K562 (cell line): ENCODE data around the gene KRR1. TPM values are rescaled to one million over a fixed set of nuclear protein-coding genes. Genes with fewer than 3 reads are reported as not detected.

ENCODE experiments used
- AFF4 ChIP-seq: sonication (generic); formaldehyde crosslinking; IDR thresholded peaks from 2 replicates; pipeline ENCODE4 v1.8.0; 2023; ENCODE audit warnings: mild to moderate bottlenecking, missing genetic modification reagents
- DDX20 ChIP-seq: fragments of 450-650 bp; IDR thresholded peaks from 2 replicates; pipeline ENCODE4 v1.6.1; 2016; ENCODE audit warnings: missing genetic modification characterization, low read depth, mild to moderate bottlenecking, missing compliant biosample characterization, moderate library complexity
- EP400 ChIP-seq: fragments of 450-650 bp; IDR thresholded peaks from 2 replicates; pipeline ENCODE4 v1.6.1; 2017; ENCODE audit warnings: antibody characterized with exemption, mild to moderate bottlenecking, moderate library complexity
- FOXA1 ChIP-seq: fragments of 450-650 bp; IDR thresholded peaks from 2 replicates; pipeline ENCODE4 v1.6.1; 2016; ENCODE audit warnings: mild to moderate bottlenecking, borderline replicate concordance
- FOXJ3 ChIP-seq: sonication (generic); formaldehyde crosslinking; IDR thresholded peaks from 2 replicates; pipeline ENCODE4 v1.4.0; 2020; ENCODE audit warnings: mild to moderate bottlenecking, missing genetic modification reagents
- GATAD2A ChIP-seq: fragments of 450-650 bp; IDR thresholded peaks from 2 replicates; pipeline ENCODE4 v1.6.1; 2017
- HDAC2 ChIP-seq: fragments of 450-650 bp; IDR thresholded peaks from 2 replicates; pipeline ENCODE4 v1.6.1; 2016; ENCODE audit warnings: mild to moderate bottlenecking
- IRF2 ChIP-seq: sonication (generic); formaldehyde crosslinking; IDR thresholded peaks from 2 replicates; pipeline ENCODE4 v1.8.1; 2022; ENCODE audit warnings: mild to moderate bottlenecking, missing genetic modification reagents
- MBD2 ChIP-seq: sonication (generic); IDR thresholded peaks from 2 replicates; pipeline ENCODE4 v1.6.1; 2016; ENCODE audit warnings: low read depth, borderline replicate concordance
- PRPF4 ChIP-seq: fragments of 200-400 bp; formaldehyde crosslinking; IDR thresholded peaks from one replicate; pipeline ENCODE4 v1.6.1; 2017; ENCODE audit warnings: low read length, low read depth, mild to moderate bottlenecking; ENCODE audit not compliant: insufficient read depth, poor library complexity, severe bottlenecking
- PTTG1 ChIP-seq: fragments of 450-650 bp; IDR thresholded peaks from 2 replicates; pipeline ENCODE4 v1.6.1; 2016; ENCODE audit warnings: low read depth, mild to moderate bottlenecking, missing genetic modification characterization, missing compliant biosample characterization
- PURB ChIP-seq: sonication (generic); formaldehyde crosslinking; IDR thresholded peaks from 2 replicates; pipeline ENCODE4 v1.9.0; 2021; ENCODE audit warnings: low read depth, mild to moderate bottlenecking, missing genetic modification reagents
- SIN3B ChIP-seq: fragments of 450-650 bp; IDR thresholded peaks from 2 replicates; pipeline ENCODE4 v1.6.1; 2017; ENCODE audit warnings: low read depth, mild to moderate bottlenecking, moderate library complexity
- TAL1 ChIP-seq: fragments of 450-650 bp; IDR thresholded peaks from 2 replicates; pipeline ENCODE4 v1.6.1; 2016; ENCODE audit warnings: mild to moderate bottlenecking
- ZC3H8 ChIP-seq: fragments of 450-650 bp; IDR thresholded peaks from 2 replicates; pipeline ENCODE4 v1.6.1; 2017
- ZNF175 ChIP-seq: fragments of 200-800 bp; sonication (Bioruptor generic); IDR thresholded peaks from 2 replicates; pipeline ENCODE4 v1.6.1; 2016; ENCODE audit warnings: low read depth, mild to moderate bottlenecking, missing genetic modification characterization, missing compliant biosample characterization
- ZNF324 ChIP-seq: fragments of 250-450 bp; sonication (Bioruptor Pico); IDR thresholded peaks from 2 replicates; pipeline ENCODE4 v1.4.0; 2020; ENCODE audit warnings: mild to moderate bottlenecking
- ZNF431 ChIP-seq: sonication (generic); formaldehyde crosslinking; IDR thresholded peaks from 2 replicates; pipeline ENCODE4 v1.8.0; 2022; ENCODE audit warnings: mild to moderate bottlenecking, missing genetic modification reagents
- ZNF76 ChIP-seq: fragments of 250-450 bp; sonication (Bioruptor Pico); IDR thresholded peaks from 2 replicates; pipeline ENCODE4 v1.4.0; 2020; ENCODE audit warnings: mild to moderate bottlenecking, moderate library complexity, borderline replicate concordance
- ZSCAN32 ChIP-seq: fragments of 450-650 bp; formaldehyde crosslinking; IDR thresholded peaks from 2 replicates; pipeline ENCODE4 v1.4.0; 2020; ENCODE audit warnings: mild to moderate bottlenecking, moderate library complexity
- polyA plus RNA-seq, 8 experiments: library from polyadenylated mRNA; depleted of rRNA in 4 of 8; stranded (reverse) in 5 of 8; unstranded in 3 of 8; fragments of >200 nt; fragmentation: Nextera tagmentation in 2 of 8; fragmentation: Illumina TruSeq in 1 of 8; extraction: Ambion mirVana in 2 of 8; extraction: Trizol in 1 of 8; gene quantifications; 2 replicates each; pipeline versions ENCODE4 v1.2.1 to v1.2.3, GENCODE V29; 2011 to 2014; ENCODE audit warnings: inconsistent platforms in 1 of 8, missing spikeins in 1 of 8
- total RNA-seq, 7 experiments: library from RNA; depleted of rRNA in 6 of 7; stranded (reverse); fragments of >200 nt in 6 of 7; fragmentation: Illumina TruSeq in 2 of 7; extraction: Trizol in 2 of 7; gene quantifications; 2 replicates each; pipeline versions ENCODE4 v1.2.1 to v1.2.3, GENCODE V29; 2011 to 2021; ENCODE audit warnings: low replicate concordance in 1 of 7
- TF ChIP-seq, protein P1 (sequence below), 2 experiments: fragments of 250-450 bp in 1 of 2; fragments of 450-650 bp in 1 of 2; sonication (Bioruptor Pico) in 1 of 2; IDR thresholded peaks; 2 replicates each; pipeline versions ENCODE4 v1.6.1 to v1.8.0; 2016 to 2021; ENCODE audit warnings: mild to moderate bottlenecking in 2 of 2, moderate library complexity in 2 of 2, missing compliant biosample characterization in 1 of 2, missing genetic modification characterization in 1 of 2
- TF ChIP-seq, protein P2 (sequence below): sonication (generic); formaldehyde crosslinking; IDR thresholded peaks from 2 replicates; pipeline ENCODE4 v1.8.0; 2023; ENCODE audit warnings: mild to moderate bottlenecking, missing genetic modification reagents

The KRR1 gene
- total and polyA plus RNA-seq, 9 of the 15 experiments (the other 6 are each of a cell fraction or from before 2014, with no cell fraction given): 42.6 to 102 (median 61.0) TPM

DNA sequence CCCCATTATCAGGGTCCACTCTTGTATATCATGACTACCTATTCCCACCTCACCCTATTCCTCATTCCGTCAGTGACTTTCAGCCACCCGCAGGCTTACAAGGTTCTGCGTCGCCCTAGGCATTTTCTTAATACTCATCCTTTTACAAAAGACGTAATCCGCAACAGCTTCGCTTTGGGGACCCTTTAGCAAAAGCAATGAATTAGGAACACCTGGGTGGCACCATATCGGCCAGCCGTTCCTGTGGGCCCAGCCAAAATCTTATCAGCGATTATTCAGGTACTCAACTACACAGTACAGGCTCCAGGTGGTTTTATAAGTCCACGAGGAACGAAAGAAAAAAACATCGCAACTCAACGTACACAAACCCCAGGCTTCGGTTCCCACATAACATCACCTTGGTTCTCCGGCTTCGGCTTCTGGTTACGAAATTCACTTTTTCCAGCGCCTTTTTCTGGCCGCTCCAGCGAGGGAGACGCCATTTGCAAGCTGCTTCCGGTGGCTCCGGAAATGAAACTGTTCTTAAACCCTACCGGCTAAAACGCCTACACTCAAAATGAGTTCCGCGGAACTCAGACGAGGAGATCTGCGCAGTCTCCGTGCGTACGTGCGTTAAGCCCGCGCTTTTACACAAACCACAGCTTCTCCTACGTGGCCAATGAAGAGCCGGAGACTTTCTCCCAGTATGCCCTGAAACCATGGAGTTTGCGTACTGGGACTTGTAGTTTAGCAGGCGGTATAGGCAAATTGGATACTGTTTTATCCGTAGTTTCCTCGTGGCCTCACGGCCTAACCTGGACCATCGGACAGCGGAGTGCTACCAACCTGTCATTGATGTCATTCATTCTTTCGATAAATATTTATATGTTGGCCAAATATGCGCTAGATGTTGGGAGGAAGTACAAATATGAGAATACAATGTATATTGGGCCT lies at the start of gene KRR1 (continued):
- TF ChIP-seq, protein P1, sequence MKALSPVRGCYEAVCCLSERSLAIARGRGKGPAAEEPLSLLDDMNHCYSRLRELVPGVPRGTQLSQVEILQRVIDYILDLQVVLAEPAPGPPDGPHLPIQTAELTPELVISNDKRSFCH (CRISPR knock-in tag; IDR thresholded peaks at IDR 0.05): no peak
- TF ChIP-seq, protein P1 (tag; IDR thresholded peaks at IDR 0.05): peak; percentile 88
- TF ChIP-seq ZNF175: peak; percentile 75; the same call in 1 of the 2 replicates
- no peak for TF ChIP-seq ZSCAN32 (CRISPR knock-in tag)
- TF ChIP-seq PTTG1 (tag): no peak
- no peak for TF ChIP-seq GATAD2A
- TF ChIP-seq PURB (CRISPR knock-in tag): no peak
- peak; percentile 70 for TF ChIP-seq MBD2
- no peak for TF ChIP-seq TAL1
- TF ChIP-seq PRPF4: no peak
- TF ChIP-seq DDX20: no peak
- TF ChIP-seq SIN3B: peak; percentile 98
- no peak for TF ChIP-seq IRF2 (CRISPR knock-in tag)
- TF ChIP-seq ZNF324 (CRISPR knock-in tag): no peak
- peak; percentile 90 for TF ChIP-seq EP400
- no peak for TF ChIP-seq ZNF431
- TF ChIP-seq ZC3H8: peak; percentile 11; the same call in 1 of the 2 replicates
- TF ChIP-seq, protein P2, sequence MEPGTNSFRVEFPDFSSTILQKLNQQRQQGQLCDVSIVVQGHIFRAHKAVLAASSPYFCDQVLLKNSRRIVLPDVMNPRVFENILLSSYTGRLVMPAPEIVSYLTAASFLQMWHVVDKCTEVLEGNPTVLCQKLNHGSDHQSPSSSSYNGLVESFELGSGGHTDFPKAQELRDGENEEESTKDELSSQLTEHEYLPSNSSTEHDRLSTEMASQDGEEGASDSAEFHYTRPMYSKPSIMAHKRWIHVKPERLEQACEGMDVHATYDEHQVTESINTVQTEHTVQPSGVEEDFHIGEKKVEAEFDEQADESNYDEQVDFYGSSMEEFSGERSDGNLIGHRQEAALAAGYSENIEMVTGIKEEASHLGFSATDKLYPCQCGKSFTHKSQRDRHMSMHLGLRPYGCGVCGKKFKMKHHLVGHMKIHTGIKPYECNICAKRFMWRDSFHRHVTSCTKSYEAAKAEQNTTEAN (CRISPR knock-in tag): no peak
- no peak for TF ChIP-seq FOXJ3 (CRISPR knock-in tag)
- TF ChIP-seq ZNF76 (CRISPR knock-in tag): no peak
- peak; percentile 86 for TF ChIP-seq HDAC2
- TF ChIP-seq FOXA1: no peak
- peak; percentile 35; the same call in 1 of the 2 replicates for TF ChIP-seq AFF4
